GM18511 (cell line): ENCODE measurements around the gene THSD8.
"Not testable (repeated sequence)": the region's sequence is repeated elsewhere in the genome, so short reads cannot be mapped to it uniquely, and the experiment has no call there.

Source experiments
- ATAC-seq: cut with Tn5 transposase; IDR thresholded peaks from one replicate; pipeline ENCODE4 v1.9.1; 2021; ENCODE audit warnings: mild to moderate bottlenecking, moderate library complexity; ENCODE audit not compliant: unreplicated experiment

THSD8 gene

GRCh38 chr19:12821761-12822160 is 19.9 kb downstream of the THSD8 start:
- ATAC-seq = no peak

- ATAC-seq = no peak
Measured at GRCh38 chr19:12825254-12826131, 23.6 kb downstream of the THSD8 start.

- ATAC-seq = no peak
Measured at GRCh38 chr19:12828494-12828893, 26.6 kb downstream of the THSD8 start.

DNA sequence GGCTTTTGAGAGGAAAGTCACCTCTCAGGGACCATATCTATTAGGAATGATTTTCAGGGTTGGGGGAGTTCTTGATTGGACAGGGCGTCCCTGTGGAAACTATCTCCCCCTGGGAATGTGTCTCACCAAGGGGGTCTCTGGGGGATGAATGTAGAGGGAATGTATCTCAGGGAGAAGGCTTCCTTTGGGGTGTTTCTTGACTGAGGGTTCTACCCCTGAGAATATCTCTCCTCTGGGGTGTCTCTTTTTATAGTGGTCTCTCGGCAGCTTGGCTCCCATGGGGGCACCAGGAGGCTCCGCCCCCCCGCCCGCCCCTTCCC is 31.5 kb downstream of the THSD8 start:
- no peak for ATAC-seq

DNA sequence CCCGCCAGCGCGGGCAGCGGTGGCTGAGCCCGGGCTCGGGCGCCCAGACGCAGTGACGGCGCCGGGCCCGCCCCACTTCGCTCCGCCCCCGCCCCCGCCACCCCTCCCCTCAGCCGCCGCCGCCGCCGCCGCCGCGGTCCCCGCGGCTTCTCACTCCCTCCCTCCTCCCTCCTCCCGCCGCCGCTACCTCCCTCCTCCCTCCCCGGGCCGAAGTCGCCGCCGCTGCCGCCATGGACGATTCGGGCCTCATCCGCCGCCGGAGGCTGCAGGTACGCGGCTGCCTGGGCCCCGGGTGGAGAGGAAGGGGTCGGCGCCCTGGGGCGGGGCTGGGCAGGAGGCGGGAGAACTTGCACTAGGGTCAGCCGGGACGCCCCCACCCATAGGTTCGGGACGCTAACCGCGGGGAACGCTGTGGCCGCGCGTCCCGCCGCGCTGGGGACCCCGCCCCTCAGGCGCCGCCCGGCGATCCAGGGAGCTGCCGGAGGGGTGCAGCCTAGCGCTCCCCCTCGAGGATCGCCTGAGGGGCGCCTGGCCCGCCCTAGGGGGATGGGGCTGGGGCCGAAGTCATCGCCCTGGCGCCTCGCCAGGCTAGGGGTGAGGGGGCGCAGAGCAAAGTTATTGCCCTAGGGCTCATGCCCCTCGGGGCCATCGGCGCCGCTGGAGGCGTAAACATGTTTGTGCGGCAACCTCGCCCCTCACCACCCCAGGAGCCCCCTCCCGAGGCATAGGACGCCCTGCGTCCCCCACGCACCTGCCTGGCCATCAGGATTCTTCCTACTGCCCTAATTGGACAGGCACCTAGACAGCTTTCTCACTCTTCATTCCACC is 32.1 kb downstream of the THSD8 start:
- ATAC-seq = no peak

DNA sequence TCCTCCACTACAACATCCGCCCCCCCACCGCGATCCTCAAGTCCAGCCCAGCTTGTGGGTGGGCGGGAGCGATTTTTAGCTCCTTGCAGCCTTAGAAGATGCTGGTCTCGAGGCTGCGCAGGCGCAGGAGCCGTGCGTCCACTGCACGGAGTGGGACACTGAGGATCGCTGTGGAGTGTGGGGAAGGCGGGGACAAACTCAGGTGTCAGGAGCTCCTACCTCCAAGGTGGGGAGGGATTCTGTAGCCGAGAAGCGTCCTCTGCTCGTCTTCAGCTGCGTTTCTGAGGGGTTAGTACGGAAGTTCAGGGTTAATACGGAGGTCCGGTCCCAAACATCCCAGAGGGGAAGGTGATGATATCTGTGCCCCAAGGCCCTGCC is 32.7 kb downstream of the THSD8 start, which contains the start of gene RTBDN:
TSS of gene RTBDN (minus strand) at position 14 of the 378 bp plus-strand sequence. CDS start 4,600 bp downstream, outside the sequence.
- ATAC-seq = no peak

- no peak for ATAC-seq
Measured at GRCh38 chr19:12834976-12835757, 33.3 kb downstream of the THSD8 start.

- no peak for ATAC-seq
Measured at GRCh38 chr19:12836529-12836863, 34.6 kb downstream of the THSD8 start.

GRCh38 chr19:12837225-12837624 is 35.4 kb downstream of the THSD8 start:
- ATAC-seq = no peak

- no peak for ATAC-seq
Measured at GRCh38 chr19:12838182-12838885, 36.5 kb downstream of the THSD8 start, which contains the start of gene MAST1. TSS of gene MAST1 (plus strand) at chr19:12838515. CDS start at chr19:12838573, 58 bp downstream.

DNA sequence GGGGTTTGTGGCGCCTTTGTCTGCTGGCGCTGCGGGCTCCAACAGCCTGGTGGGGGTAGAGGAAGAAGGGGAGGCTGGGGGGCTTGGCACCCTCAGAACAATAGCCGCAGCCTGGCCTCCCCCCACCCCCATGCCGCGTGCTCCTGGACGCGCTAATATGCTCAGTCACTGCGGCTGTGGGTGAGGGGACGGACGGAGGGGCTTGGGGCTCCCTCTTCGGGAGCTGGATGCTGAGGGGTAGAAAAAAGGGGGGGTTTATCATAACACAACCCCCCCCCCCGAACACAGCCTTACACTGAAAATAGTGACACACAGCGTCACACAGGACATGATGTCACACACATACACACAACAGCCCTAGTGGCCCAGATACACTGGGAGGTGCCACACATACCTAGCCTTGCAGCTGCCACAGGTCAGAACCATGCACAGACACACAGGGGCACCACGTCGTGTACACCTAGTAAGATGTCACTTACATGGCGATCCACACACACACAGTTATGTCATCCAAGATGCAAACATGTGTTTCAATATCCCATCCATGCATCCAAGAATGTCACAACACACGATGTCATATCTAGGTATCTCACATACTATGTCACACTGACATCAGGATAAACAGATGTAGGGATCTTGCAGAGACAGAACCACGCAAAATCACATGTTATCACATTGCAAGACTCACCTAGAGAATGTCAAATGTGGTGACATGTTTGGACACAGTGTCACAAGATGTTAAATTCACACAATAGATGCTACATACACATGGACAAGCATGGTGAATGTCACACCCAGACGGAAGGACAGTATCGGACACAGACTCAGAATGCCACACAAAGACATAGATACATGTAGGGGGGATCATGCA is 37.3 kb downstream of the THSD8 start:
- no peak for ATAC-seq

DNA sequence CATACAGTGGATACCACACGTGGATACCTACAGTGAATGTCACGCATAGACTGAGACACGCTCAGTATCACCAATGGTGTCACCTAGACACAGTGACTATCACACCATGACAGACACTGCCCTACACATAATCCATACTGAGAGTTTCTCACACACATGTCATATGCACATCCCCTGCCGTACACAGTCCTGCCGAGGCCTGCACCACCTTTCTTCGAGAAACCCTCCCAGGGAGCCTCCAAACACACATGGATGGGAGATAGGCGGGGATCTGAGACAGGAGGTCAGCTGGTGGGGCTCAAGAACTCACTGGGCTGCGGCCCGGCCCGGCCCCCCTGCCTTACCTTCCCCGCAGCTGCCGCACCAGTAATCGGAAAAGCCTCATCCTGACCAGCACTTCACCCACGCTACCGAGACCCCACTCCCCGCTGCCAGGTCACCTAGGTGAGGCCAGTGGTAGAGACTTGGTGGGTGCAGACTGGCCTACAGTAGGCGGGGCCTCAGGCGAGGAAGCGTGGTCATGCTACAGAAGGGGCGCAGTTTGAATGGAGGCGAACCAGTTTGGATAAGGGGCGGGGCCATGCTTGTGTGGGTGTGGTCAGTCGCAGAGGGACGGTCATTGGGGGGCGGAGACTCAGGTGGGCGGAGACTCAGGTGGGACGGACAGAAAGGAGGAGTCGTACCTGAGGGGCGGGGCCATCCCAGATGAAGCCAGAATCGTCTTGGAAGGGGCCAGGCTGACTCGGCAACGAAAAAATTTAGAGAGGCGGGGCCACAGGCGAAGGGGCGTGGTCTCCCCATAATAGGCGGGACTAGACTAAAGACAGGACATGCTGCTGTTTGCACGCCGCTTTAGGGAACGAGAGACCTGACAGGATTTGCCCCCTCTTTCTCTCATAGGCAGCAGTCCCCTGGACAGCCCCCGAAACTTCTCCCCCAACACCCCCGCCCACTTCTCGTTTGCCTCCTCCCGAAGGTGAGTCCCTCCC is 38.5 kb downstream of the THSD8 start:
- ATAC-seq = no peak

GRCh38 chr19:12841094-12841493 is 39.2 kb downstream of the THSD8 start:
- no peak for ATAC-seq

DNA sequence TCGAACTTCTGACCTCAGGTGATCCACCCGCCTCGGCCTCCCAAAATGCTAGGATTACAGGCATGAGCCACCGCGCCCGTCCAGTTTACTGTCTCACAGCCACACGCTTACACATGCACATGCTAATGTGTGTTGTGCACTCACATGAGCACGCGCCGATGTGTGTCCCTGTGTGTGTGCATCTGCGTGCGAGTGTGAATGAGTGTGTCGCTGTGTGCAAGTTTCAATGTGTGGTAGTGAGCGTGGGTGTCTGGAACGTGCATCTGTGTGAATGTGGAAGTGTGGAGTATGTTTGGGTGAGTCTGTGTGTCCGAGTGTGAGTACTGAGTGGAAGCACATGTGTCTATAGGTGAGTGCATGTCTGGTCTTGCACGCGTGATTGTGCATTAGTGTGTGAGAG is 40.6 kb downstream of the THSD8 start:
- no peak for ATAC-seq

GRCh38 chr19:12843328-12843727 is 41.5 kb downstream of the THSD8 start:
- no peak for ATAC-seq

DNA sequence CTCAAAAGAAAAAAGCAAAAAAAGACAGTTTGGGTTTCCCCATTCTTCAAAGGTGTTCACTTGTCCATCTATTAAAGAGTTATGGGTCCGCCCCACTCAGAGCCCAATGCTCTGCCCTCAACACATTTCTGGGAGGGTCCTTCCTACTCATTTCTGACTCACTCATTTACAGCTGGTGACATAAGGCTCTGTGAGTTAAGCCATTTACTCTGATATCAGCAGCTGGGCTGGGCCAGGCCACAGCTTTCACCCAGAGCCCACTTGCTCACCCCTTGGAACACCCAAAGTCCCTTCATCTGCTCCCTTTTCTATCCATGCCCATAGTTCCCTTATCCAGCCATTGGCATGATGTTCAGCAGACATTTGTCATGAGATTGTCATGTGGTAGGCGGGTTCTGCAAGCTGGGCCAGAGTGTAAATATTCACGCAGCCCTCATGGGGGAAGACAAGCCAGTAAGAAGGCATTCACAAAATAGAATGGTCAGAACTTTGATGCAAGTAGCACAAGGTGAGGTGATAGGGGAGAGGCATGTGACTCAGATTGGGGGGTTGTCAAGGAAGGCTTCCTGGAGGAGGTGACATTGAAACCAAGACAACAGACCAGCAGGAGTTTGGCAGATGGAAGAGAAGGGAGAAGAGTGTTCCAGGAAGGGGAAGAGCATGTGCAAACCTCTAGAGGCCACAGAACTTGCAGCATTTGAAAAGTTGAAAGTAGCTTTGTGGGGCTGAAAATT is 42.3 kb downstream of the THSD8 start:
- no peak for ATAC-seq

DNA sequence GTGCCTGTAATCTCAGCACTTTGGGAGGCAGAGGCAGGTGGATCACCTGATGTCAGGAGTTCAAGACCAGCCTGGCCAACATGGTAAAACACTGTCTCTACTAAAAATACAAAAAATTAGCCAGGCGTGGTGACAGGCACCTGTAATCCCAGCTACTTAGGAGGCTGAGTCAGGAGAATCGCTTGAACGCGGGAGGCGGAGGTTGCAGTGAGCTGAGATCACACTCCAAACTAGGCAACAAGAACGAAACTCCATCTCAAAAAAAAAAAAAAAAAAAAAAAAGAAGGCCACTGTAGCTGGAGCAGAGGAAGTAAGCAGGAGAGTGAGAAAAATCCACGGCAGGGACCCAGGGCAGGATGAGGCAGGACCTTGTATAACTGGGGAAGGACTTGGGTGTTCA is 44.7 kb downstream of the THSD8 start:
- ATAC-seq = not testable (repeated sequence)
